K562 (cell line): ENCODE results near the gene ACAD8. TPM values are rescaled to one million over a fixed set of nuclear protein-coding genes. Genes with fewer than 3 reads are reported as not detected.

Experiments used
- ATF7 ChIP-seq: fragments of 450-650 bp; IDR thresholded peaks from 2 replicates; pipeline ENCODE4 v1.7.1; 2014; ENCODE audit warnings: mild to moderate bottlenecking, moderate library complexity
- BRCA1 ChIP-seq, 2 experiments: fragments of 450-650 bp in 1 of 2; sonication (generic) in 1 of 2; formaldehyde crosslinking in 1 of 2; IDR thresholded peaks; 2 replicates each; pipeline versions ENCODE4 v1.5.0 to v1.6.1; 2017 to 2020; ENCODE audit warnings: mild to moderate bottlenecking in 1 of 2, missing genetic modification reagents in 1 of 2
- CBFA2T3 ChIP-seq: fragments of 450-650 bp; IDR thresholded peaks from 2 replicates; pipeline ENCODE4 v1.6.1; 2017
- CCNT2 ChIP-seq: IDR thresholded peaks from 2 replicates; pipeline ENCODE4 v1.6.1; 2011; ENCODE audit warnings: borderline replicate concordance, low read depth, mild to moderate bottlenecking, moderate library complexity, mixed read lengths, low read length; ENCODE audit not compliant: insufficient read length; ENCODE audit errors: extremely low read depth
- DDX20 ChIP-seq: fragments of 450-650 bp; IDR thresholded peaks from 2 replicates; pipeline ENCODE4 v1.6.1; 2016; ENCODE audit warnings: missing genetic modification characterization, low read depth, mild to moderate bottlenecking, missing compliant biosample characterization, moderate library complexity
- EHMT2 ChIP-seq: fragments of 450-650 bp; IDR thresholded peaks from 2 replicates; pipeline ENCODE4 v1.6.1; 2018; ENCODE audit warnings: antibody characterized with exemption
- JUNB ChIP-seq: fragments of 450-650 bp; formaldehyde crosslinking; conservative IDR thresholded peaks from 2 replicates; pipeline ENCODE4 v1.4.0; 2020; ENCODE audit warnings: mild to moderate bottlenecking
- MNT ChIP-seq, 2 experiments: fragments of 450-650 bp; conservative IDR thresholded peaks; 2 replicates each; pipeline ENCODE4 v1.6.1; 2017; ENCODE audit warnings: mild to moderate bottlenecking in 2 of 2, moderate library complexity in 2 of 2
- NFIX ChIP-seq: fragments of 250-450 bp; sonication (Bioruptor Pico); IDR thresholded peaks from 2 replicates; pipeline ENCODE4 v1.4.0; 2020; ENCODE audit warnings: low read depth, mild to moderate bottlenecking, moderate library complexity
- PML ChIP-seq: IDR thresholded peaks from 2 replicates; pipeline ENCODE4 v1.6.1; 2012; ENCODE audit warnings: low read length, inconsistent platforms
- POLR2AphosphoS5 ChIP-seq: IDR thresholded peaks from 2 replicates; pipeline ENCODE4 v1.6.1; 2011; ENCODE audit warnings: mild to moderate bottlenecking, low read depth, low read length, moderate library complexity; ENCODE audit not compliant: control insufficient read depth, insufficient read depth
- POU5F1 ChIP-seq: fragments of 150-350 bp; IDR thresholded peaks from 2 replicates; pipeline ENCODE4 v1.6.1; 2014; ENCODE audit warnings: borderline replicate concordance, low read length, low read depth, mild to moderate bottlenecking; ENCODE audit not compliant: partially characterized antibody
- RERE ChIP-seq: sonication (generic); formaldehyde crosslinking; IDR thresholded peaks from 2 replicates; pipeline ENCODE4 v1.8.0; 2023; ENCODE audit warnings: missing genetic modification reagents, mild to moderate bottlenecking, borderline replicate concordance
- SMAD4 ChIP-seq: fragments of 250-450 bp; sonication (Bioruptor Pico); conservative IDR thresholded peaks from 2 replicates; pipeline ENCODE4 v1.8.0; 2021; ENCODE audit warnings: inconsistent platforms, mild to moderate bottlenecking, moderate library complexity
- ZNF146 ChIP-seq: IDR thresholded peaks from one replicate; pipeline ENCODE4 v1.6.1; 2018; ENCODE audit warnings: missing compliant biosample characterization; ENCODE audit not compliant: unreplicated experiment
- ZNF184 ChIP-seq: sonication (generic); formaldehyde crosslinking; IDR thresholded peaks from 2 replicates; pipeline ENCODE4 v1.5.0; 2020; ENCODE audit warnings: missing genetic modification reagents
- ZNF76 ChIP-seq: fragments of 250-450 bp; sonication (Bioruptor Pico); IDR thresholded peaks from 2 replicates; pipeline ENCODE4 v1.4.0; 2020; ENCODE audit warnings: mild to moderate bottlenecking, moderate library complexity, borderline replicate concordance
- ZSCAN29 ChIP-seq: fragments of 450-650 bp; IDR thresholded peaks from 2 replicates; pipeline ENCODE4 v1.6.1; 2017
- polyA plus RNA-seq, 8 experiments: library from polyadenylated mRNA; depleted of rRNA in 4 of 8; stranded (reverse) in 5 of 8; unstranded in 3 of 8; fragments of >200 nt; fragmentation: Nextera tagmentation in 2 of 8; fragmentation: Illumina TruSeq in 1 of 8; extraction: Ambion mirVana in 2 of 8; extraction: Trizol in 1 of 8; gene quantifications; 2 replicates each; pipeline versions ENCODE4 v1.2.1 to v1.2.3, GENCODE V29; 2011 to 2014; ENCODE audit warnings: inconsistent platforms in 1 of 8, missing spikeins in 1 of 8
- total RNA-seq, 7 experiments: library from RNA; depleted of rRNA in 6 of 7; stranded (reverse); fragments of >200 nt in 6 of 7; fragmentation: Illumina TruSeq in 2 of 7; extraction: Trizol in 2 of 7; gene quantifications; 2 replicates each; pipeline versions ENCODE4 v1.2.1 to v1.2.3, GENCODE V29; 2011 to 2021; ENCODE audit warnings: low replicate concordance in 1 of 7
- TF ChIP-seq, protein P1 (sequence below), 3 experiments: fragments of 200-800 bp in 1 of 3; sonication (Bioruptor generic) in 1 of 3; sonication (generic) in 1 of 3; formaldehyde crosslinking in 1 of 3; IDR thresholded peaks; 2 replicates each; pipeline versions ENCODE4 v1.6.1 to v1.8.0; 2016 to 2022; ENCODE audit warnings: mild to moderate bottlenecking in 2 of 3, missing compliant biosample characterization in 2 of 3, missing genetic modification characterization in 2 of 3, missing genetic modification reagents in 1 of 3

ACAD8 gene
- total and polyA plus RNA-seq, 9 of the 15 experiments (the other 6 are each of a cell fraction or from before 2014, with no cell fraction given): 6.5 to 34.1 (median 20.1) TPM

GRCh38 chr11:134253188-134253993 is at the start of gene ACAD8, which contains the start of gene THYN1 (continued):
- TF ChIP-seq MNT (conservative IDR thresholded peaks at IDR 0.05): peak in 1 of 2 experiments; percentile 84; a peak in 3 of 4 replicates
- TF ChIP-seq POU5F1: peak; percentile 46
- peak; percentile 42; the same call in 1 of the 2 replicates for TF ChIP-seq POLR2AphosphoS5
- TF ChIP-seq CBFA2T3: no peak
- no peak for TF ChIP-seq DDX20 (tag)
- TF ChIP-seq CCNT2: peak; percentile 68
- TF ChIP-seq RERE: no peak
- TF ChIP-seq NFIX (CRISPR knock-in tag): no peak
- TF ChIP-seq ATF7: peak; percentile 70; the same call in 1 of the 2 replicates
- TF ChIP-seq ZNF184 (CRISPR knock-in tag): no peak
- no peak for TF ChIP-seq BRCA1 (IDR thresholded peaks at IDR 0.05)
- no peak for TF ChIP-seq BRCA1 (CRISPR knock-in tag; IDR thresholded peaks at IDR 0.05)
- TF ChIP-seq, protein P1, sequence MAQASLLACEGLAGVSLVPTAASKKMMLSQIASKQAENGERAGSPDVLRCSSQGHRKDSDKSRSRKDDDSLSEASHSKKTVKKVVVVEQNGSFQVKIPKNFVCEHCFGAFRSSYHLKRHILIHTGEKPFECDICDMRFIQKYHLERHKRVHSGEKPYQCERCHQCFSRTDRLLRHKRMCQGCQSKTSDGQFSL (CRISPR knock-in tag; IDR thresholded peaks at IDR 0.05): no peak
- TF ChIP-seq, protein P1 (tag; IDR thresholded peaks at IDR 0.05): no peak
- TF ChIP-seq PML: peak; percentile 43; the same call in 1 of the 2 replicates
- peak; percentile 49 for TF ChIP-seq SMAD4
- TF ChIP-seq EHMT2: no peak
- TF ChIP-seq ZNF76 (CRISPR knock-in tag): peak; percentile 15; the same call in 1 of the 2 replicates
- no peak for TF ChIP-seq JUNB (CRISPR knock-in tag)
- no peak for TF ChIP-seq ZSCAN29
- no peak for TF ChIP-seq ZNF146 (CRISPR knock-in tag)
